Measurements from ENCODE around the gene FASN.

DNA sequence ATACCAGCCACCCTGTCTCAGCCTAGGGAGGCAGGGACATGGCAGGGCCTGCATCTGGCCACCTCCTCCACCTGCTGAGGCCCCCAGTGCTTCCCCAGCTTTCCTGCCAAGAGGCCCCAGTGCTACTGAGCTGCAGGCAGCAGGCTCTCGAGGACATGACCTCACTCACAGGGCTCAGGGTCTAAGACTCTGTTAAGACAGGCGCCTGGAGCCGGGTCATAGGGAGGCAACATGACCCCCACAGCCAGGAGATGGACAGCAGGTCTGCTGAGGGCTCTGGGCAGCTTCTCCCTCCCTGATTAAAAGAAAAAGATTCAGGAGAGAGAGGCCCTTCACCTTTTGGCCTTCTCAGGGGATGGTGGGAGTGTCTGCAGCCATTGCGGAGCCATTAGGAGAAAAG is 23.2 kb upstream of the FASN start:
- TF ChIP-seq CTCF (conservative IDR thresholded peaks at IDR 0.05 in 1 of 2, IDR thresholded peaks at IDR 0.05 in 1 of 2; ENCODE audit: low read depth in 1 of 2, low read length in 2 of 2) (no peak), EZH2 (IDR thresholded peaks at IDR 0.05; ENCODE audit: low read length, missing control alignments) (no peak)
